Omental fat pad (tissue), 4 donors: ENCODE results near the gene TIGD6. TPM values are rescaled to one million over a fixed set of nuclear protein-coding genes. Genes with fewer than 3 reads are reported as not detected.

Experiments
- ATAC-seq: fragments of 150-250 bp; one replicate; pipeline ENCODE4 v1.9.1; 2016; ENCODE audit warnings: mild to moderate bottlenecking, moderate library complexity; ENCODE audit not compliant: low FRiP score
- DNase-seq: peaks from one replicate; pipeline ENCODE4 v3.0.0-alpha.2; 2019; ENCODE audit warnings: low spot score
- total RNA-seq, 4 donors: library from RNA; depleted of rRNA; stranded (reverse); fragments of >200 nt; gene quantifications; one replicate each; pipeline ENCODE4 v1.1.0, GENCODE V29; 2016
- TF ChIP-seq, protein P1 (sequence below), 3 donors: fragments of 450-650 bp; IDR thresholded peaks; one replicate each; pipeline ENCODE4 v1.5.1; 2016 to 2017; ENCODE audit warnings: antibody characterized with exemption in 3 of 3, mild to moderate bottlenecking in 3 of 3, moderate library complexity in 2 of 3

TIGD6 gene
- total RNA-seq, 4 donors from 2014 or later = 3.1 to 4.9 (median 3.8) TPM

DNA sequence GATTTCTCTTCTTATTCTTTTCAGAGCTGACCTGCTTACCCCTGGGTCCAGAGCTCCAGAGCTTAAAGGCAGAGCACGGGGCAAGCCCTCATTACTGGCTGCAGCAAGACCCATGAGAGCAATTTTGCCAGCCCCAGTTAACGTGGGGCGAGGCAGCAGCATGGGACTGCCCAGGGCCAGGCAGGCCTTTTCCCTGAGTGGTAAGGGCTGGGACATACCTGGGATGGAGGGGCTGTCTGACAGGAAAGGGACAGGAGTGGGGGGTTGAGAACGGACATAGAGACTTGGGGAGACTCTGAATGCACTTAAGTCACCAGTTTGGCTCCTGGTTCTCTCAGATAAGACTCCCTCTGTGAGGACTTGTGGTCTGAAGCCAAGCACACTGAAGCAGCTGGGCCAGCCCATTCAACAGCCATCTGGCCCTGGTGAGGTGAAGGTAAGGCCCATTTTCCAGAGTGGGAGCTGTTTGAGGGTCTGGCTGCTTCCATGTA, 26.3 kb upstream of the TIGD6 start:
- no peak for ATAC-seq

DNA sequence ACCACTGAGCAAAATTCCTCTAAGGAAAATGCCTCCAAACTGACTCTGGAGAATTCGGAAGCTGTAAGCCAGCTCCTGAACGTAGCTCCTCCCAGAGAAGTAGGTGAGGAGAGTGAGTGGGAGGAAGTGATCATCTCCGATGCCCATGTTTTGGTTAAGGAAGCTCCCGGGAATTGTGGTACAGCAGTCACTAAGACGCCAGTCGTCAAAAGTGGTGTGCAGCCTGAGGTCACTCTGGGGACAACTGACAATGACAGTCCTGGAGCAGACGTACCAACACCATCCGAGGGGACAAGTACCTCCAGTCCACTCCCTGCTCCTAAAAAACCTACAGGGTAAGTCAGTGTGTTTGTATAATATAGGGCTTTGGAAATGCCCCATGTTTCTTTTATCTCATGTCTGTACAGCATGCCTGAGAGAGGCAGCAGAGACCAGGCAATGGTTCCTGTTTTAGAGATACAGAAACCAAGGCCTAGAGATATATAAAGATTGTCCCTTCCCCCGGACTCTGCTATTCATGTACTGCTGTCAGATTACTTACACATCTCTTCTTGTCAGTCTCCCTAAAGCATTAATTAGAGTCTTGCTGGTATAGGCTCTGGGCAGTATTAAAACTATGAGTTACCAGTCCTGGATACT, 24.0 kb upstream of the TIGD6 start:
- TF ChIP-seq, protein P1, sequence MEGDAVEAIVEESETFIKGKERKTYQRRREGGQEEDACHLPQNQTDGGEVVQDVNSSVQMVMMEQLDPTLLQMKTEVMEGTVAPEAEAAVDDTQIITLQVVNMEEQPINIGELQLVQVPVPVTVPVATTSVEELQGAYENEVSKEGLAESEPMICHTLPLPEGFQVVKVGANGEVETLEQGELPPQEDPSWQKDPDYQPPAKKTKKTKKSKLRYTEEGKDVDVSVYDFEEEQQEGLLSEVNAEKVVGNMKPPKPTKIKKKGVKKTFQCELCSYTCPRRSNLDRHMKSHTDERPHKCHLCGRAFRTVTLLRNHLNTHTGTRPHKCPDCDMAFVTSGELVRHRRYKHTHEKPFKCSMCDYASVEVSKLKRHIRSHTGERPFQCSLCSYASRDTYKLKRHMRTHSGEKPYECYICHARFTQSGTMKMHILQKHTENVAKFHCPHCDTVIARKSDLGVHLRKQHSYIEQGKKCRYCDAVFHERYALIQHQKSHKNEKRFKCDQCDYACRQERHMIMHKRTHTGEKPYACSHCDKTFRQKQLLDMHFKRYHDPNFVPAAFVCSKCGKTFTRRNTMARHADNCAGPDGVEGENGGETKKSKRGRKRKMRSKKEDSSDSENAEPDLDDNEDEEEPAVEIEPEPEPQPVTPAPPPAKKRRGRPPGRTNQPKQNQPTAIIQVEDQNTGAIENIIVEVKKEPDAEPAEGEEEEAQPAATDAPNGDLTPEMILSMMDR (IDR thresholded peaks at IDR 0.05) = no peak
- DNase-seq (no peak), ATAC-seq (no peak)

More for the DNA sequence above, 26.3 kb upstream of the TIGD6 start:
- no peak for DNase-seq
- TF ChIP-seq, protein P1 (IDR thresholded peaks at IDR 0.05) = no peak

DNA sequence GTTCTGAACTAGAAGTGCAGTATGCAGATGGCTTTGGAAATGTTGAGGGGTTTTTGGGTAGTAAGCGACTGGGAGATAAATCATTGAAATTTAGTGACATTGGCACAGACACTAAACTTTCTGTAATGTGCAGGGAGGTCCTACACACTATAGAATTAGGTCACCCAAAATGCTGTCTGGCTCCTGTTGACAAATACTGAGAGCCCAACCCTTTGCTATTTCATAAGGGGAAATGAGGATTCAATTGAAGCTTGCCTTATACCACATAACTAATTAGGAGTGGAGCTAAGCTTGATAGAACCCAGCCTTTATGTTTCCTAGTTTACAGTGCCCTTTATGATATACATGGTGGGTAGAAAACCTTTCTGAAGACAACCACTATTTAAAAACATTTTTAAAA, 22.7 kb upstream of the TIGD6 start:
- ATAC-seq = no peak

DNA sequence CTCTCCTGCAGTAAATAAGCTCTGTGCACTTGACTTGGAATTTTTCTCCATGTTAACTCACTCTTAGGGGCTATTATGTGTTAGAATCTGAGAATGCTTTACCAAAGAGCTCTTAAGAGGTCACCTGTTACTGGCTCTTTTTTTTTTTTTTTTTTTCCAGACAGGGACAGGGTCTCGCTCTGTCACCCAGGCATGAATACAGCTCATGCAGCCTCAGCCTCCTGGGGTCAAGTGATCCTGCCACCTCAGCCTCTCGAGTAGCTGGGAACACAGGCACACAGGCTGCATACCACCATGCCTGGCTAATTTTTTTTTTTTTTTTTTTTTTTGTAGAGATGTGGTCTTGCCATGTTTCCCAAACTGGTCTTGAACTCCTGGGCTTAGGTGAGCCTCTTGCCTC, 22.2 kb upstream of the TIGD6 start:
- no peak for ATAC-seq
- DNase-seq = no peak
- TF ChIP-seq, protein P1 (IDR thresholded peaks at IDR 0.05) = no peak

More for the DNA sequence above, 22.7 kb upstream of the TIGD6 start:
- TF ChIP-seq, protein P1 (IDR thresholded peaks at IDR 0.05) = no peak
- no peak for DNase-seq

DNA sequence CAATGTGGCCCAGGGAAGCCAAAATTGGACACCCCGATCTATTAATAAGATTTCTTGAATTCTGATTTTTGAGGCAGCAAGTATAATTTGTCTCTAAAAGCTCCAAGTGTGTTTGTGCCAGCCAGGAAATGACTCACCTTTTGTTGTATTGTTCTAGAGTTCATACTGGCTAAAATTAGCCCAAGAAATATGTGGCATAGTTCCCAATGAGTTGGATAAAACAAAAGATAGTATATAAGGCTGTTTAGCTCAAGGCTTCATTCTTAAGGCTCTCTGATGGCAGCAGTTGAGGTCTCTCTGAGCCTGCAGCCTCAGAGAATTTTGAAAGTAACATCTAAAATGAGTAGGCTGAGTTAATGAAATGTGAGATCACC, 21.7 kb upstream of the TIGD6 start:
- peak; percentile 67 for ATAC-seq

GRCh38 chr5:150021491-150022157, 21.2 kb upstream of the TIGD6 start:
- TF ChIP-seq, protein P1 (IDR thresholded peaks at IDR 0.05) = no peak
- DNase-seq (no peak), ATAC-seq (no peak)

More for the DNA sequence above, 21.7 kb upstream of the TIGD6 start:
- DNase-seq = no peak
- TF ChIP-seq, protein P1 (IDR thresholded peaks at IDR 0.05) = no peak

DNA sequence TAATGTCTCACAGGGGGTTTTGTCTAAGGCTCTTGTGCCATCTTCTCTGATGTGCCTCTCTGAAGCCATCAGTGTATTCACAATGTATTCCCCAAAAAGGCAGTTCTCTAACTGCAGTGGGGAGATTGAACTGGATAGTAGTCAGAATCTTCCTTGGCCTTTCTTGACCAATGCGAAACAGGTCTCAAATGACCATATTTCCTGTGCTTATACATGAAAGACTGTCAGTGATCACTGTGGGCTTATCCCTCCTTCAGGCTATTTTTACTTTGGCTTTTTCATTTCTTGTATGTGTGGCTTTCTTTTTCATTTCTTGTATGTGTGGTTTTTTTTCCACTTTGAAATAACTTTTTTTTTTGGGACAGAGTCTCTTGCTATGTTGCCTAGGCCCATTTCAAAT, 19.8 kb upstream of the TIGD6 start:
- TF ChIP-seq, protein P1 (IDR thresholded peaks at IDR 0.05) = no peak
- no peak for ATAC-seq
- DNase-seq = no peak
